Glomerular visceral epithelial cell (primary cell): ENCODE measurements around the gene SCGB1A1.
A peak's percentile ranks its signal among the peaks of the same experiment; 100 is the strongest.

Experiments
- DNase-seq: peaks from one replicate; pipeline ENCODE4 v3.0.0-alpha.2; 2016; ENCODE audit errors: extremely low spot score

Gene SCGB1A1

DNA sequence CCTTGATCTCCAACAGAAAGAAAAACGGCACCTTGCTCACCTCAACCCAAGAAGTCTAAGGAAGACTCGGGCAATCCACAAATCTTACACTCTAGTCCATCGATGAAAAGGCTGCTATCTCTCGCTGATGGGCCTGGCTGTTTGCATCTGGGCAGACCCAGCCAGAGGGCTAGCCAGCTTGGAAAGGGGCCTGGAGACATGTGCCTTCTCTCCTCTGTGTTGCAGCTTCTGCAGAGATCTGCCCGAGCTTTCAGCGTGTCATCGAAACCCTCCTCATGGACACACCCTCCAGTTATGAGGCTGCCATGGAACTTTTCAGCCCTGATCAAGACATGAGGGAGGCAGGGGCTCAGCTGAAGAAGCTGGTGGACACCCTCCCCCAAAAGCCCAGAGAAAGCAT is 3.2 kb downstream of the SCGB1A1 start:
- no peak for DNase-seq

DNA sequence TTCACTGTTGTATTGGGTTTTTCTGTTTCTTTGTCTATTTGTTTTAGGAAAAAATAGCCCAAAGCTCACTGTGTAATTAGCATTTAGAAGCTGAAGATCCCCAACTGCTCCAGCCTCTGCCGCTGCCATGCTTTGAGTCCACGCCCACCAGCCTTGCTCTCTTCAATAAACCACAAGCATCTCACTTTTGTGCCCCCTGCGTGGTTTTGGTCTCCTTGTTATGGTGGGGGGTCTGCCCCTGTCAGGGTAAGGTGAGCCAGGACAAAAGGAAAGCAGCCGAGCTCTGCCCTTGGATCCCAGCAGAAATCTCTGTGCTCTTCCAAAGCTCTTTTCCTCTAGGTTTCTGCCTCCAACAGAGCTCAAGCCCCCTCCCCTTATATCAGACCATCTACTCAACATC is 4.2 kb downstream of the SCGB1A1 start:
- no peak for DNase-seq

DNA sequence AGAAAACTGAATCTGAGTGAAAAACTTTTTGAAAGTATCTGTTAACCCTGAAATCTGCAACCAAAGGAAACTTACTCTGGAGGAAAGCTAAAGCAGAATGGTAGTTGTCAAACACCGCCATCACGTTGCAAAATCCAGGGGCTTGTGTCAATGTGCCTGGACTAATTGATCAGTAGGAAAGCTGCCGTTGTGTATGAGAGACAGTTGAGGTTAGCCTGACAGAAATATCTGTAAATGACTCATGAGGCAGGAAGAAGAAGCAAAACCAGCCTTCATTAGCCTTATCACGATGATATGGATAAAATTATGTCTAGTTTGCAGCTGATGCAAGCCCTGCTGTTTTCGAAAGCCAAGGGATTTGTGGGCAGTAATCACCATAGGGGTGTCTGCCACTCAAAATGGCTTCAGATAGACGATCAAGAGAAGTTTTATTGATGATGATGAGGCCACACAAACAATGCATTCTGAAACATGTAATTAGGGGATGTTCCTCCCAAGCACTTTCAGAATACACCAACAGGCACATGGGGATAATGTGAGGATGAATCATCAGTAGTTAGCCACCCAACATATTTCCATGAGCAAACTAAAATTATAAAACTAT is 8.9 kb downstream of the SCGB1A1 start:
- DNase-seq: peak; percentile 41

DNA sequence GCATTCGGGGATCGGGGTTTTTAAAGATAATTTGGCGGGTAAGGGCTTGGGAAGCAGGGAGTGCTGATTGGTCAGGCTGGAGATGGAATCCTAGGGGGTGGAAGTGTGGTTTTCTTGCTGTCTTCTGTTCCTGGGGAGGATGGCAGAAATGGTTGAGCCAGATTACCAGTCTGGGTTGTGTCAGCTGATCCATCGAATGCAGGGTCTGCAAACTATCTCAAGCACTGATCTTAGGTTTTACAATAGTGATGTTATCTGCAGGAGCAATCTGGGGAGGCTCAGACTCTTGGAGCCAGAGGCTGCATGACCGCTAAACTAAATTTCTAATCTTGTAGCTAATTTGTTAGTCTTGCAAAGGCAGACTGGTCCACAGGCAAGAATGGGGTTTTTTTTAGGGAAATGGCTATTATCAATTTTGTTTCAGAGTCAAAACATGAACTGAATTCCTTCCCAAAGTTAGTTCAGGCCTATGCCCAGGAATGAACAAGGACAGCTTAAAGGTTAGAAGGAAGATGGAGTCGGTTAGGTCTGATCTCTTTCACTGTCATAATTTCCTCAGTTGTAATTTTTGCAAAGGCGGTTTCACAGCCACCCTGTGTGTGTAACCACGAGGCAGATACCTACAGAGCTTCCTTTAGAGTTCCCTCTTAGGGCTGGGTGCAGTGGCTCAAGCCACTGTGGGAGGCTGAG is 10.2 kb downstream of the SCGB1A1 start:
- no peak for DNase-seq

DNA sequence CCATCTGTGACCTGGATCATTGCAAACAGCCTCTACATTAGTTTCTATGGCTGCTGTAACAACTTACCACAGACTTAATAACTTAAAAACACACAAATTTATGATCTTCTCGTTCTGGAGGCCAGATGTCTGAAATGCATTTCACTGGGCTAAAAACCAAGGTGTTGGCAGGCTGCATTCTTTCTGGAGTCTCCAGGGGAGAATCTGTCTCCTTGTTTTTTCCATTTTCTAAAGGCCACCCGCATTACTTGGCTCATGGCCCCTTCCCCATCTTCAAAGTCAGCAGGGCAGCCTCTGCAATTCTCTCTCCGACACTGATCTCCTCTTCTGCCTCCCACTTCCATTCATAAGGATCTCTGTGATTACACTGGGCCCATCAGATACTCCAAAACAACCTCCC is 11.6 kb downstream of the SCGB1A1 start:
- DNase-seq: no peak

DNA sequence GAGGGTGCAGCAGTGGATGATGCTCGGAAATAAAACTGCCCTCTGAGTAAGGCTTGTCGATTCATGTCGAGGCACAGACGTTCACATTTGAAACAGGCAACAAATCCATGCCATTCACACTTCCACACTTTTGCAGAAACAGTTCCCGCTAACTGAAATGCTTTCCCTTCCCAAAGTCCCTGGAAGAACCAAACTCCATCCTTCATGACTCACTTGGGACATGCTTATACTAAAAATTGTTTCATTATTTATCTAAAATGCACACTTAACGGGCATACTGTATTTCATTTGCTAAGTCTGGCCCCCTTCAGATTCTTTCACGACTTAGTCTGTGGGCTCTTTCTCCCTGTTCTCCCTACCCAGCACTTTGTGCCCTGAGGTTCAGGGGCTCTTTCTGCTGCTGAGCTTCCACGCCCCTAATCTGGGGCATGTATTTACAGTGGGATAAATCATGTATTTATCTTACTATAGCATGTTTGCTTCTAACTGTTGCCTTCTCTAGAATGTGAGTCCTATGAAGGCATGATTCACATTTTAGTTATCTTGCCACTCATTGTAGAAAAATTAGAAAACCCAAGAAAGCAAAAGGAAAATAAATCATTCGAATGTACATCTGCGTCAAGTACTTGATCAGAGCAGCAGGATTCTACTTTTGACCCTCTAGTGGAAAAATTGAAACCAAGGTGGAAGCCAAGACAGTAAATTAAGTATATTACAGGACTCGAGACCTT is 12.5 kb downstream of the SCGB1A1 start:
- DNase-seq: peak; percentile 64

DNA sequence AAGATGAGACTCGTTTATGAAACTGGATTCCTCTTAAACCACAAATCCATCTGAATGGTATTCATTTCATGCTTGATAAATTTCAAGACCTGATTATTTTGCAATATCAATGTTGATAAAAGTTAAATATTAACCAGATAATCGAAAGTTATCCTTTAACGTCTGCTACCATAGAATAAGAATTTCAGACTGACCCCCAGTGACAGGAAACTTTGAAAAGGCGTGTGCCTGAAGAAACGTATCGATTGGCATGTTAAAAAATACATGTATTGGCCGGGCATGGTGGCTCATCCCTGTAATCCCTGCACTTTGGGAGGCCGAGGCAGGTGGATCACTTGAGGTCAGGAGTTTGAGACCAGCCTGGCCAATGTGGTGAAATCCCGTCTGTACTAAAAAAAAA is 13.9 kb downstream of the SCGB1A1 start:
- peak; percentile 71 for DNase-seq

DNA sequence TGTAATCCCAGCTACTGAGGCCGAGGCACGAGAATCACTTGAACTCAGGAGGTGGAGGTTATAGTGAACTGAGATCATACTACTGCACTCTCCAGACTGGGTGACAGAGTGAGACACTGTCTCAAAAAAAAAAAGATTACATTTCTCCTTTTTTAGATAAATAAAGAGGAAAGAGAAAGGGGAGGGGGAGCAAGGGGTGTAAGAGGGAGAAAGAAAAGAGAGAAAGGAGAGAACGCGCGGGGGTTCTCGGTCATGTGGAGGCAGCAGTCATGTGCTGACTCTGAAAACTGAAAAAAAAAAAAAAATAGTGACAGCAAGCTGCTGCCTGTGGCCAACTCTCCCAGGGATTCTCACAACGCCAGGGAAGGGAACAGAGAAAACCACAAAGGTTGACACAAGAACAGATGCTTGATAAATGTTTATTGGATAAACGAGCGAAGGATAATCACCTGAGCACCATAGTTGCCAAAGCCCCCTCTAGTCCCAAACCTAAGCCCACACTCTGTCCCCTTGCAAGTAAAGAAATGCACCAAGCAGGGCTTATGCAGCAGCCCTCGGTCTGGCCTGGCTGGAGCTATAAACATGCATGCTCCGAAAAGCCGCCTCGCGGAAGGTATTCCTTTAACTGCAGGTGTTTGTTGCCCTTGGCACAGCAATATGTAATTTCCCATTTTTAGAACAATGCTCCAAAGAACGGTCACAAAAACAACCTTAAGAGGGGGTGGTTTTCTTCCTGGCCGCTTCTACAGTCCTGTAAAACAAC is 14.5 kb downstream of the SCGB1A1 start:
- DNase-seq: peak; percentile 77

DNA sequence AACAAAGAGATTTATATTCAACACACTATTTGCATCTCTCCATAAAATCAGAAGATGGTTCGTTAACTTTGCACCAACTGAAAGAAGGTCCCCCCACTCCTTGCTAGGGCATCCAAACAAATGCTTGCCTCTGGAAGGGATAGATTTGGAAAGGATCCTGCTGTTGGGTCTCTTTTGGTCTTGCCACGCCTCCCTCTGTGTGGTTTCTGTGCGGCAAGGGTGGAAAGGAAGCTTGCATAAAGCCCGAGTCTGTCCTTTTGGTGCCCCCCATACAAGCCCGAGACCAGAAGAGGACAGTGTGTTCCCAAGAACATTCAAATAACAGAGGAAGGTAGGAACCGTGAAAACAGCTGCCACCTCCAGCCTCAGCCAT is 15.1 kb downstream of the SCGB1A1 start:
- DNase-seq: no peak

DNA sequence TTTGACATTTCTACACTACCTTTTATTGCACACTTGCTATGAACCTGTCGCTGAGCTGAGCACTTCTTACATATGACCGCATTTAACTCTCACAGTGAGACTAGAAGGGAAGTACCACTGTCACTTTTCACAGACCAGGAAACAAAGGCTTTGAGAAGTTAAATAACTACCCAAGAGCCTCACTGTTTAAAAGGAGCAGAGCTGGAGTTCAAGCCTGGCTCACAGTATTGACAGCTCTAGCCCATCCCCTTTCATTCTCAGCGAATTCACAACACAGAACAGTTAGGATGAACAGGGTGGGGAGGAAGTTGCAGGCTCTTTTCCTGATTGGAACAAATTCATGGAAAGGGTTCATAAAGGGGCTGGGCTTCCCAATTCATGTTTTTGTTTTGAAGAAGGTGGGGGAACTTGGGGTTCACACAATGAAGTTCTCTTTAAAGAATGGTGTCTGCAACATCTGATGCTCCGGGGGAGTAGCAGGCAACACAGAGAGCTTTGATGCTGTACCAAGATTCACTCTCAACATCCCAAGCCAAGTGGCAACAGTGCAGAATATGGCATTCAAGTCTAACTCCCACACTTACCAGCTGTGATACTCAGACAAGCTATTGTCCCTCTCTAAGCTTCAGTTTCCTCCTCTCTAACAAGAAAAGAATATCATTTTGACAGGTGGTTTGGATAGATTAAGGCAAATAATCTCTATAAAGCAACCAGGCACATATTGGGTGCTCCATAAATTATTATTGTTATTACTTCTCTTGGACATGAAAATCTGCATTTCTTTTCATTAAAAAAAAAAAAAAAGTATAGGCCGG is 17.2 kb downstream of the SCGB1A1 start:
- no peak for DNase-seq

DNA sequence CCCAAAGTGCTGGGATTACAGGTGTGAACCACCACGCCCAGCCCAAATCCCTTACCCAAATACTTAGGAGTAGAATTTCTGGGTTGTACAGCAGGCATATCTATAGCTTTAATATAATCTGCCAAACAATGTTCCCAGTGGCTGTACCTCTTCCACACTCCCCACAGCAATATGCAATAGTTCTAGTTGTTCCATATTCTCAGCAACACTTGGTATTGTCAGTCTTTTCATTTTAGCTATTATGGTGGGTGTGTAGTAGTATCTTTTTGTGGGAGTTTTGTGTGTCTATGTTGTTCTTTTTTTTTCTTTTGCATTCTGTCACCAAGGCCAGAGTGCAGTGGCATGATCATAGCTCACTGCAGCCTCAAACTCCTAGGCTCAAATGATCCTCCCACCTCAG is 18.8 kb downstream of the SCGB1A1 start:
- no peak for DNase-seq

DNA sequence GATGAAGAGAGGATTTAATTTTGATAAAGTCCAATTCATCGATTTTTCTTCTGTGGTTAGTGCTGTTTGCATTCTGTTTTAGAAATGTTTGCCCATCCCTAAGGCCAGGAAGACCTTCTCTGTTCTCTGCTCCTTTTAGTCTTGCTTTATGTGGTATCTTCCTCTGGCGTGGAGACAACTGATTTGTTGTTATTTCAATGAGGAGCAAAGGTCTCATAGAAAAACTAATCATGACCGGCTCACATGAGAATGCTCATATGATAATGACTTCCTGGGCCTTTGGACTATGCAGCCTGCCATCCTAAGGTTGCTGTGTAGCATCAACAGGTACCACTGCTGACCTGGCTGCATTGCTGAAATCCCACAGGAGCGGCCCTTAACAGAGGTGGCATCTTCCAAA is 19.8 kb downstream of the SCGB1A1 start:
- no peak for DNase-seq

DNA sequence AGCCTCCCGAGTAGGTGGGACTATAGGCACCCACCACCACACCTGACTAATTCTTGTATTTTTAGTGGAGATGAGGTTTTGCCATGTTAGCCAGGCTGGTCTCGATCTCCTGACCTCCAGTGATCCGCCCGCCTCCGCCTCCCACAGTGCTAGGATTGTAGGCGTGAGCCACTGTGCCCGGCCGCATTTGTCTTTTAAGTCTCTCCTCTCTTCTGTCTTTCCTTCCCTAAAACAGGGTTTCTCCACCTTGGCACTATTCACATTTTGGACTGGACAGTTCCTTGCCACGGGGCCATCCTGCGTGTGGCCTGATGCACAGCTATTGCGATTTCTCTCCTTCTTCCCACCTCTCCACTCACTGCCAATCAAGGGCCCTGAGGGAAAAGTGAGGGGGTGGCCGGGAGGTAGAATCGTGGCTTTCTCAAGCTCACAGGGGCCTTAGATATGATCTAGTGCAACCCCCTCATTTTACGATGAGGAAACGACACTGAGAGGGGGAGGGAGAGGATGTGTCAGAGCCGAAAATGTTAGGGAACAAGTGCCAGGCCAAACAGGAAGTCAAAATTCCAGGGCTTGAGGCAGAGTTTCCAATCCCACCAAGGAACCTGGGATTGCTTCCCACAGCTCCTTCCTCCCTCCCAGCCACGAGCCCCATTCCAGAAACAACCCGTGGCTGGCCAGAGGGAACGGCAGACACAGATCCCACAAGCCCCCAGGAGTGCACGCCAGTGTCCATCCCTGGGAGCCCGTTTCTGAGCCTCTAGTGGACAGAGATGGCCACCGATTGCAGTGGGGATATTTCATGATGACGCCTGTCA is 21.2 kb downstream of the SCGB1A1 start:
- no peak for DNase-seq

DNA sequence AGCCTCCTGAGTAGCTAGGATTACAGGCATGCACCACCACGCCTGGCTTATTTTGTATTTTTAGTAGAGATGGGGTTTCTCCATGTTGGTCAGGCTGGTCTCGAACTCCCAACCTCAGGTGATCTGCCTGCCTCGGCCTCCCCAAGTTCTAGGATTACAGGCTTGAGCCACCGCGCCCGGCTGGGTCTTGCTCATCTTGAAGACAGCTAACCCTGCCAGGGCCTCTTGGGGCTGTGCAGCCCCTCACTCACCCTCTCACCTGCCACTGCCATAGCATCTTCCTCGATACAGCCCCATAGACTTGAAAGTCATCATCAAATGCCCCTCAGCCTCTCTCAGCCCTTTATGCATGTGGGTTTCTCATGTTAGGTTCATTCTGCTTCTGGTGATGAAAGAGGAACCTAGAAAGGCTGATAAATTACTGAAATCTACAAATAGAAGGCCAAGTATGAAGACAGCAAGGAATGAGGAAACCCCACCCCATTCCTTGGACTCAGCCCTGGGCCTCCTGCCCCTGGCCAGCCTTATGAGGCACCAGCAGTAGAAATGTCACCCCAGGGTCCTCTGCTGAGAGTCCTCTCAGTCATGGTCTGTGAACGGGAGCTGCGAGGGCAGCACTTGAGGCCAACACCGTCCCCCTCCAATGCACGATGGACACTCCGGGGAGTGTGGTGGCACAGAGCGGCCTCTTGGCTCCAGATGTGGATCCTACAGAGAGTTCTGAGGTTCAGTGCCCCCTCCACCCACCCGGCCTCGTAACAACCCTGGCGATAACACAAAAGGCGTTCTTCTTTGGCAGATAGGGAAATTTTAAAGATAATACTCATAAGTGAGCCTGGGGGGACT is 24.8 kb downstream of the SCGB1A1 start:
- no peak for DNase-seq

DNA sequence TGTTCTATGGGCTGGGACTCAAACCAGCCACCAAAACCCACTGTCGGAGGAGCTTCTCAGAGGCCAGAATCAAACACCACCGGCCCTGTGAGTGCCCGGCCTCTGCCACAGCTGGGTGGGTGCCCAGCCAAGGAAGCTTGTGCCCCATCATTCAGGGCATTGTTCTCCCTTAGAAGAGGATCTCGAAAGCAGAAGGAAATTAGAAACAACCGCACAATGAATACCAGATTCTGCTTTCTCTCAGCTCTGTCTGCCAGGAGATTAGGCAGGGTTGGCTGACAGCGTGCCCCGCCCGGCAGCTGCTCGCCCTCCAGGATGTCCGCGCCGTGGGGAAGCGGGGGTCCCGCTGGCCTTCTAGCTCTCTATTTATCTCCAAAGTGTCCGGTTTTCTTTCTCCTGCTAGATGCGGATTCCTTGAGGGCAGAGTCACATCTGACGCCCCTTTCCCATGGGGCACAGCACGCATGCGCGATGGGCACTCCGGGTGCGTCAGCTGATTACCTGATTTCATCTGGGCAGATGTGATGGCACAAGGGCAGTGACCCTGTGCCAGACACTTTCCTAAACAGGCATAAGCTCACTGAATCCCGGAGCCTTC is 25.5 kb downstream of the SCGB1A1 start:
- DNase-seq: no peak

DNA sequence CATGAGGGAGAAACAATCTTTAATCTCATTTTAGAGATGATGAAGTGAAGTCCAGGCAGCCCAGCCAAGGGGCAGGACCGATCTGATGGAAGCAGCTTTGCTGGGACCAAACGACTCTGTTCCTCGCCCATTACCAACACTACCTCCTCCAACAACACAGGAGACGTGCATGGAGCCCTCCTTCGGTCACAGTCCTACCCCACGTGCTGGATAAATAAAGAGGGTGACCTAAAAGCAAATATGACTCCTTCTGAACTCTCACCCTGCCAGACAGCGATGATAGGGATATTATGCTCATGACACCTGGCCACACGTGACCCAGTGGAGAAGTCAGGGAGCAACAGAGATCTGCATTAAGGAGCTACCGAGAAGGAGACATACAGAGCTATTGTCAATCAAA is 26.0 kb downstream of the SCGB1A1 start:
- no peak for DNase-seq

DNA sequence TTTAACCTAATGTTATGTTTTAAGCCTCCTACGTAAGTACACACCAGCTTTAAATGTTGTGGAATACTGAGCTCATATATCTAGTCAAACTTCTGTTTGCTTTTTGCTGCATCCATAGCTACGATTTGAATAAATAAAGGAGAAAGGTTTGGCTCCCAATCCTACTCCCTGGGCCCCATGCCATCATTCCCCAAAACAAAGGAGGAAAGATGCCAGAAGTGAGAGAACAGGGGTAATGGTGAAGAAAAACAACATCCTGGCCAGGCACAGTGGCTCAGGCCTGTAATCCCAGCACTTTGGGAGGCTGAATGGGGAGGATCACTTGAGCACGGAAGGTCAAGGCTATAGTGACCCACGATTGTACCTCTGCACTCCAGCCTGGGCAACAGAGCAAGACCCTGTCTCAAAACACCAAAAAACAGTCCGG is 26.5 kb downstream of the SCGB1A1 start:
- no peak for DNase-seq

DNA sequence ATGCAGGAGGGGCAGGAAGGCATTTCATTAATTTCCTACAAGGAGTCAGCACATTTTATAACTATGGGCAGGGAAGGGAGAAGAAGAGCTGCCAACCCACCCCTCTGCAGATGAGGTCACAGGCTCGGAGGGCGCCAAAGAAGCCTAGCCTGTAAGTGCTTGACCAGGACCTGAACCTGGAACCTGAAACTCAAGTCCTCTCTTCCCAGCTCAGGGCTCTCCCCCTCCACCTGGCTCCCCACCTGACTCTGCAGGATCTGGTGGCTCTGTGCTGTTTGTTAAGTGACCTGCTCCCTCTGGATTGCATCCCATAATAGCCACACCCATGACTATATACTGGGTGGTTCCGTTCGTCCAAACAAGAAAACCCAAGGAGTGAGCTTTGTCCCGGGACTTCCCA is 27.3 kb downstream of the SCGB1A1 start:
- no peak for DNase-seq

DNA sequence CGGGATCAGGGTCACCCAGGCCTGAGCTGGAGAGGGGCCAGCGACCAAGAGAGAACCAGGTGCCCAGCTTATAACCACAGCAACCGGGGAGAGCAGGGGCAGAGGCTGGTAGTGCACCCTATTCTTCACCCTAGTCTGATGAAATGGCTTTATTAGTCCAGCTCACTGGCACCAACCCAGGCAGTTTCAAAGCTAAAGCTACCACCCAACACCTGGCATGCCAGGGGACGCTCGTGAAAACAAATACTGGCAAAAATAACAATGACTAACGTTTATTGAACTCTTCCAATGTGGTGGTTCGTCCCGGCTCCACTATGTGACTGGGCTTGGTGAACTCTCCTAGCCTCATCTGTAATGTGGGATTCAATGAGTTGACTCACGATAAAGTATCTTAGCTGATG is 30.6 kb downstream of the SCGB1A1 start:
- DNase-seq: peak; percentile 83
